CD14-positive monocyte (primary cell): ENCODE results near the gene BCR. TPM values are rescaled to one million over a fixed set of nuclear protein-coding genes. Genes with fewer than 3 reads are reported as not detected.

Experiments used
- DNase-seq, 3 donors: peaks; one replicate each; pipeline ENCODE4 v3.0.0-alpha.2; 2011 to 2022
- H2AFZ ChIP-seq: 2 replicates; pipeline ENCODE4 v1.6.0; 2012; ENCODE audit warnings: mild to moderate bottlenecking, low read depth, low read length, inconsistent platforms; ENCODE audit not compliant: insufficient read depth, poor library complexity, severe bottlenecking
- H3K27ac ChIP-seq, 2 donors: 1 replicate in 1 of 2; 2 replicates in 1 of 2; pipeline ENCODE4 v1.5.1; 2012 to 2013; ENCODE audit warnings: low read length in 2 of 2, control low read depth in 1 of 2, inconsistent platforms in 1 of 2, low read depth in 1 of 2, mild to moderate bottlenecking in 1 of 2
- H3K27me3 ChIP-seq, 2 donors: one replicate each; pipeline versions ENCODE4 v1.6.0 to v1.6.1; 2011 to 2013; ENCODE audit warnings: low read length in 2 of 2; ENCODE audit not compliant: control insufficient read depth in 2 of 2, insufficient read depth in 2 of 2
- H3K36me3 ChIP-seq, 2 donors: replicated peaks in 1 of 2; 1 replicate in 1 of 2; 2 replicates in 1 of 2; pipeline versions ENCODE4 v1.5.1 to v1.6.1; 2012 to 2013; ENCODE audit warnings: low read length in 2 of 2, control low read depth in 1 of 2, inconsistent platforms in 1 of 2, mild to moderate bottlenecking in 1 of 2; ENCODE audit not compliant: insufficient read depth in 2 of 2, control insufficient read depth in 1 of 2
- H3K4me1 ChIP-seq, 2 donors: 1 replicate in 1 of 2; 2 replicates in 1 of 2; pipeline versions ENCODE4 v1.5.1 to v1.6.1; 2012 to 2013; ENCODE audit warnings: low read length in 2 of 2, control low read depth in 1 of 2, inconsistent platforms in 1 of 2, mild to moderate bottlenecking in 1 of 2, moderate library complexity in 1 of 2; ENCODE audit not compliant: insufficient read depth in 2 of 2, control insufficient read depth in 1 of 2
- H3K4me2 ChIP-seq: replicated peaks from 2 replicates; pipeline ENCODE3; 2012; ENCODE audit warnings: low read length, moderate library complexity, mild to moderate bottlenecking; ENCODE audit not compliant: poor library complexity, severe bottlenecking; ENCODE audit errors: extremely low read depth
- H3K4me3 ChIP-seq, 3 experiments: fragments of 200-600 bp in 1 of 3; sonication (generic) in 1 of 3; replicated peaks in 1 of 3; 1 replicate in 2 of 3; 2 replicates in 1 of 3; pipeline ENCODE4 v1.5.1; 2011 to 2013; ENCODE audit warnings: low read length in 3 of 3, mild to moderate bottlenecking in 3 of 3, control low read depth in 2 of 3, low read depth in 2 of 3, inconsistent platforms in 1 of 3, moderate library complexity in 1 of 3
- H3K79me2 ChIP-seq: 2 replicates; pipeline ENCODE4 v1.6.0; 2012; ENCODE audit warnings: mild to moderate bottlenecking, control low read depth, inconsistent platforms, low read length, moderate library complexity; ENCODE audit not compliant: insufficient read depth
- H3K9ac ChIP-seq: 2 replicates; pipeline ENCODE4 v1.6.0; 2017; ENCODE audit warnings: low read length, mild to moderate bottlenecking; ENCODE audit not compliant: insufficient read depth, poor library complexity, severe bottlenecking
- H3K9me3 ChIP-seq, 2 donors: replicated peaks in 1 of 2; 1 replicate in 1 of 2; 2 replicates in 1 of 2; pipeline versions ENCODE4 v1.5.1 to v1.6.1; 2012 to 2013; ENCODE audit warnings: low read length in 2 of 2, control low read depth in 1 of 2; ENCODE audit not compliant: control insufficient read depth in 1 of 2, insufficient read depth in 1 of 2
- H4K20me1 ChIP-seq: 2 replicates; pipeline ENCODE4 v1.6.0; 2012; ENCODE audit warnings: mild to moderate bottlenecking, low read length, control low read depth, moderate library complexity; ENCODE audit not compliant: insufficient read depth
- H3K27ac Mint-ChIP-seq, 7 donors: one replicate each; pipeline ENCODE4 v1.8.0; 2020; ENCODE audit warnings: mild to moderate bottlenecking in 7 of 7, mixed read lengths in 7 of 7, moderate library complexity in 6 of 7, inconsistent platforms in 2 of 7
- H3K27me3 Mint-ChIP-seq, 3 donors: one replicate each; pipeline ENCODE4 v1.8.0; 2021 to 2022; ENCODE audit warnings: low read depth in 3 of 3, mild to moderate bottlenecking in 3 of 3, mixed read lengths in 3 of 3, moderate library complexity in 3 of 3, inconsistent platforms in 1 of 3
- H3K36me3 Mint-ChIP-seq, 2 donors: one replicate each; pipeline ENCODE4 v1.8.0; 2020; ENCODE audit warnings: mixed read lengths in 2 of 2, inconsistent platforms in 1 of 2, mild to moderate bottlenecking in 1 of 2
- H3K4me1 Mint-ChIP-seq: one replicate; pipeline ENCODE4 v1.8.0; 2020; ENCODE audit warnings: mild to moderate bottlenecking, mixed read lengths
- H3K4me3 Mint-ChIP-seq, 2 donors: one replicate each; pipeline ENCODE4 v1.8.0; 2020; ENCODE audit warnings: mild to moderate bottlenecking in 2 of 2, mixed read lengths in 2 of 2, moderate library complexity in 1 of 2
- H3K9me3 Mint-ChIP-seq, 7 donors: one replicate each; pipeline ENCODE4 v1.8.0; 2020 to 2022; ENCODE audit warnings: mixed read lengths in 7 of 7, mild to moderate bottlenecking in 6 of 7, moderate library complexity in 6 of 7, inconsistent platforms in 2 of 7
- CTCF ChIP-seq: fragments of 200-600 bp; IDR thresholded peaks from one replicate; pipeline ENCODE4 v1.8.0; 2022; ENCODE audit warnings: antibody characterized with exemption, mild to moderate bottlenecking
- WGBS: methylation state at CpG from one replicate; pipeline ENCODE4 v1.1.5; 2013; ENCODE audit warnings: missing lambda C conversion rate; ENCODE audit not compliant: insufficient coverage; 5-methylcytosine and 5-hydroxymethylcytosine counted together
- intact Hi-C, 2 donors: fragments of 100-400 bp; cut with micrococcal nuclease; formaldehyde crosslinking; loops; one replicate each; pipeline versions ENCODE4 v1.15.0 to v1.15.1; 2023
- polyA plus RNA-seq, 3 donors: library from polyadenylated mRNA; depleted of rRNA in 1 of 3; unstranded in 2 of 3; stranded (reverse) in 1 of 3; fragments of 300-500 nt in 2 of 3; fragments of >200 nt in 1 of 3; fragmentation: Illumina TruSeq in 2 of 3; gene quantifications; 1 replicate in 2 of 3; 2 replicates in 1 of 3; pipeline ENCODE4 v1.2.3, GENCODE V29; 2012 to 2021

The BCR gene
- polyA plus RNA-seq, 3 donors: 0.97 to 20.9 (median 0.97) TPM

- Histone ChIP-seq H3K4me2 (no peak overlapping the region), H3K27ac (no peak overlapping the region), H3K9ac (no peak overlapping the region), H3K27me3 (no peaks in the 10 kb centered on the region), H3K4me1 (no peaks in the 10 kb centered on the region), H3K9me3 (no peaks in the 10 kb centered on the region), H2AFZ (no peak overlapping the region), H3K79me2 (peaks cover 22% of the 10 kb centered on the region), H4K20me1 (peaks cover 23% of the 10 kb centered on the region), H3K4me3 (no peak overlapping the region), H3K36me3 (peaks cover 58 to 95% of the 10 kb centered on the region in 2 donors)
- Mint-ChIP-seq H3K27ac (peak overlapping the region in 4 of 7 donors; percentile 40 to 68 (median 54)), H3K27me3 (peaks cover 0 to 2% (median 0%) of the 10 kb centered on the region in 3 donors), H3K36me3 (peaks cover 66 to 80% of the 10 kb centered on the region in 2 donors), H3K4me3 (no peak overlapping the region), H3K9me3 (no peaks in the 10 kb centered on the region), H3K4me1 (peaks cover 11% of the 10 kb centered on the region)
- no peak for TF ChIP-seq CTCF
- intact Hi-C loops: no loop called here
- WGBS: 98% methylated on average over 14 of the region's 21 CpGs
- DNase-seq: no peak
Observed at GRCh38 chr22:23260645-23261581, 80.6 kb downstream of the BCR start.

GRCh38 chr22:23261900-23262450, 81.7 kb downstream of the BCR start:
- intact Hi-C loops: no loop called here

More at GRCh38 chr22:23261900-23262450, 81.7 kb downstream of the BCR start:
- Mint-ChIP-seq H3K27ac (peak overlapping the region in 3 of 7 donors; percentile 19 to 75 (median 25)), H3K9me3 (no peaks in the 10 kb centered on the region), H3K4me1 (peaks cover 9% of the 10 kb centered on the region), H3K4me3 (no peak overlapping the region), H3K36me3 (peaks cover 64 to 80% of the 10 kb centered on the region in 2 donors), H3K27me3 (peaks cover 0 to 1% (median 0%) of the 10 kb centered on the region in 3 donors)
- Histone ChIP-seq H3K27me3 (no peaks in the 10 kb centered on the region), H3K4me1 (no peaks in the 10 kb centered on the region), H3K27ac (peak overlapping the region in 1 of 2 donors; percentile 31), H3K9me3 (no peaks in the 10 kb centered on the region), H3K79me2 (peaks cover 12% of the 10 kb centered on the region), H4K20me1 (peaks cover 14% of the 10 kb centered on the region), H3K4me2 (no peak overlapping the region), H3K36me3 (peaks cover 51 to 87% of the 10 kb centered on the region in 2 donors), H3K9ac (no peak overlapping the region), H2AFZ (no peak overlapping the region), H3K4me3 (no peak overlapping the region)
- 94% methylated on average over 7 of the region's 10 CpGs for WGBS
- TF ChIP-seq CTCF: no peak
- no peak for DNase-seq
